SK-N-SH (cell line): ENCODE results near the gene SLC35D2. TPM values are rescaled to one million over a fixed set of nuclear protein-coding genes. Genes with fewer than 3 reads are reported as not detected.

ENCODE experiments used
- CTCF ChIA-PET: fragments of 300-600, 350-600 bp; formaldehyde crosslinking; extraction: SDS; loops from one replicate; lab custom pipeline; 2021; lab: Yijun Ruan, JAX
- POLR2A ChIA-PET: fragments of 350-600 bp; sonication (Branson Sonifier 250); formaldehyde crosslinking; extraction: SDS; loops from one replicate; lab custom pipeline; 2020; ENCODE audit warnings: antibody characterized with exemption, inconsistent platforms; lab: Yijun Ruan, JAX
- DNase-seq: peaks from one replicate; pipeline ENCODE4 v3.0.0; 2012
- H2AFZ ChIP-seq: fragments of 200-600 bp; sonication (generic); 2 replicates; pipeline ENCODE4 v1.8.1; 2016; ENCODE audit warnings: antibody characterized with exemption, mild to moderate bottlenecking, low read depth
- H3F3A ChIP-seq: fragments of 200-600 bp; sonication (generic); replicated peaks from 2 replicates; pipeline ENCODE3; 2016; ENCODE audit warnings: antibody characterized with exemption, mild to moderate bottlenecking; ENCODE audit not compliant: insufficient read depth
- H3K27ac ChIP-seq, 2 experiments: fragments of 200-500 bp in 1 of 2; fragments of 200-600 bp in 1 of 2; sonication (Bioruptor generic) in 1 of 2; sonication (generic), shearing (Covaris generic) in 1 of 2; 2 replicates each; pipeline versions ENCODE4 v1.5.1 to v1.6.1; 2014 to 2016; ENCODE audit warnings: low read depth in 2 of 2, inconsistent platforms in 1 of 2, low read length in 1 of 2, mild to moderate bottlenecking in 1 of 2, mixed read lengths in 1 of 2
- H3K27me3 ChIP-seq: fragments of 200-600 bp; sonication (generic), shearing (Covaris generic); 2 replicates; pipeline ENCODE4 v1.6.1; 2016; ENCODE audit warnings: mixed run types; ENCODE audit not compliant: insufficient read depth
- H3K36me3 ChIP-seq, 2 experiments: fragments of 200-500 bp in 1 of 2; fragments of 200-600 bp in 1 of 2; sonication (Bioruptor generic) in 1 of 2; sonication (generic) in 1 of 2; replicated peaks in 1 of 2; 2 replicates each; pipeline versions ENCODE3 to v1.5.1; 2014 to 2016; ENCODE audit warnings: low read length in 1 of 2, mild to moderate bottlenecking in 1 of 2; ENCODE audit not compliant: insufficient read depth in 2 of 2, control insufficient read depth in 1 of 2
- H3K4me1 ChIP-seq, 2 experiments: fragments of 200-500 bp in 1 of 2; fragments of 200-600 bp in 1 of 2; sonication (Bioruptor generic) in 1 of 2; sonication (generic), shearing (Covaris generic) in 1 of 2; 2 replicates each; pipeline versions ENCODE4 v1.5.1 to v1.6.1; 2014 to 2016; ENCODE audit warnings: low read depth in 1 of 2, low read length in 1 of 2, mixed run types in 1 of 2; ENCODE audit not compliant: insufficient read depth in 2 of 2, control insufficient read depth in 1 of 2
- H3K4me2 ChIP-seq: fragments of 200-600 bp; sonication (generic), shearing (Covaris generic); 2 replicates; pipeline ENCODE4 v1.6.1; 2017; ENCODE audit warnings: mixed run types
- H3K4me3 ChIP-seq, 2 experiments: fragments of 200-500 bp in 1 of 2; fragments of 200-600 bp in 1 of 2; sonication (Bioruptor generic) in 1 of 2; sonication (generic), shearing (Covaris generic) in 1 of 2; 2 replicates each; pipeline versions ENCODE4 v1.5.1 to v1.8.1; 2014 to 2016; ENCODE audit warnings: low read depth in 2 of 2, inconsistent platforms in 1 of 2, low read length in 1 of 2, mild to moderate bottlenecking in 1 of 2, mixed read lengths in 1 of 2, moderate library complexity in 1 of 2
- H3K79me2 ChIP-seq: fragments of 200-600 bp; sonication (generic); 2 replicates; pipeline ENCODE4 v1.8.1; 2017; ENCODE audit warnings: mild to moderate bottlenecking; ENCODE audit not compliant: insufficient read depth
- H3K9ac ChIP-seq: fragments of 200-600 bp; sonication (generic); 2 replicates; pipeline ENCODE4 v1.6.1; 2017; ENCODE audit warnings: mixed run types
- H3K9me2 ChIP-seq: fragments of 200-600 bp; sonication (generic); 2 replicates; pipeline ENCODE4 v1.6.1; 2017; ENCODE audit warnings: mixed run types
- H3K9me3 ChIP-seq: fragments of 200-600 bp; sonication (generic); 2 replicates; pipeline ENCODE4 v1.6.1; 2017; ENCODE audit warnings: mixed run types, mild to moderate bottlenecking, moderate library complexity
- H4K20me1 ChIP-seq: fragments of 200-600 bp; sonication (generic); 2 replicates; pipeline ENCODE4 v1.6.1; 2017; ENCODE audit warnings: mild to moderate bottlenecking, mixed run types; ENCODE audit not compliant: insufficient read depth
- CTCF ChIP-seq: fragments of 200-600 bp; sonication (generic); IDR thresholded peaks from 2 replicates; pipeline ENCODE4 v1.6.1; 2017; ENCODE audit warnings: antibody characterized with exemption, mild to moderate bottlenecking, moderate library complexity
- ELF1 ChIP-seq: IDR thresholded peaks from 2 replicates; pipeline ENCODE4 v1.4.0; 2012
- FOXM1 ChIP-seq: IDR thresholded peaks from 2 replicates; pipeline ENCODE4 v1.4.0; 2012; ENCODE audit warnings: low read depth, mild to moderate bottlenecking
- GATA2 ChIP-seq: sonication (generic); formaldehyde crosslinking; IDR thresholded peaks from 2 replicates; pipeline ENCODE4 v1.5.0; 2020; ENCODE audit warnings: mild to moderate bottlenecking, missing genetic modification reagents
- IRF3 ChIP-seq: fragments of 150-350 bp; IDR thresholded peaks from 2 replicates; pipeline ENCODE4 v1.6.1; 2016; ENCODE audit warnings: mild to moderate bottlenecking, low read depth, low read length
- MAX ChIP-seq: IDR thresholded peaks from 2 replicates; pipeline ENCODE4 v1.4.0; 2012; ENCODE audit warnings: low read depth
- MXI1 ChIP-seq: IDR thresholded peaks from 2 replicates; pipeline ENCODE4 v1.6.1; 2012; ENCODE audit warnings: mild to moderate bottlenecking, low read depth, low read length, improper control_type of control experiment
- NRF1 ChIP-seq: IDR thresholded peaks from 2 replicates; pipeline ENCODE4 v1.6.1; 2012; ENCODE audit warnings: low read depth, mild to moderate bottlenecking, low read length
- PBX3 ChIP-seq: IDR thresholded peaks from 2 replicates; pipeline ENCODE4; 2012
- POLR2AphosphoS5 ChIP-seq: IDR thresholded peaks from 2 replicates; pipeline ENCODE4 v1.6.1; 2012; ENCODE audit warnings: low read depth, low read length
- RCOR1 ChIP-seq: fragments of 150-350 bp; IDR thresholded peaks from 2 replicates; pipeline ENCODE4 v1.6.1; 2017; ENCODE audit warnings: antibody characterized with exemption, low read length
- REST ChIP-seq: IDR thresholded peaks from 2 replicates; pipeline ENCODE4 v1.6.1; 2012; ENCODE audit warnings: mild to moderate bottlenecking, low read depth, low read length, moderate library complexity
- RFX5 ChIP-seq: IDR thresholded peaks from 2 replicates; pipeline ENCODE4 v1.6.1; 2012; ENCODE audit warnings: mild to moderate bottlenecking, improper control_type of control experiment, low read length
- SIN3A ChIP-seq: IDR thresholded peaks from 2 replicates; pipeline ENCODE4 v1.6.1; 2012; ENCODE audit warnings: low read depth, mild to moderate bottlenecking, low read length, moderate library complexity, borderline replicate concordance
- SMC3 ChIP-seq: IDR thresholded peaks from 2 replicates; pipeline ENCODE4 v1.6.1; 2012; ENCODE audit warnings: low read depth, low read length, improper control_type of control experiment
- TAF1 ChIP-seq: IDR thresholded peaks from 2 replicates; pipeline ENCODE4 v1.6.1; 2012; ENCODE audit warnings: low read depth, mild to moderate bottlenecking, low read length, moderate library complexity, borderline replicate concordance
- TCF12 ChIP-seq: IDR thresholded peaks from 2 replicates; pipeline ENCODE4 v1.4.0; 2012
- USF1 ChIP-seq: IDR thresholded peaks from 2 replicates; pipeline ENCODE4 v1.4.0; 2012; ENCODE audit warnings: low read depth, borderline replicate concordance
- YY1 ChIP-seq: IDR thresholded peaks from 2 replicates; pipeline ENCODE4 v1.4.0; 2012; ENCODE audit warnings: low read depth, mild to moderate bottlenecking
- ZBTB33 ChIP-seq: IDR thresholded peaks from 2 replicates; pipeline ENCODE4 v1.4.0; 2012; ENCODE audit warnings: low read depth, borderline replicate concordance
- WGBS: methylation state at CpG from one replicate; pipeline ENCODE4 v1.1.6; 2017; ENCODE audit warnings: low lambda C conversion rate; 5-methylcytosine and 5-hydroxymethylcytosine counted together
- polyA plus RNA-seq, 3 experiments: library from polyadenylated mRNA; depleted of rRNA; stranded (reverse); fragments of >200 nt; gene quantifications; 2 replicates each; pipeline ENCODE4 v1.2.3, GENCODE V29; 2012

Gene SLC35D2
- polyA plus RNA-seq, 1 of the 3 experiments (the other 2 are of a cell fraction) = 26.1 TPM

- H3K27me3 ChIP-seq = no peaks in the 10 kb centered on the region
- peaks cover 5% of the 10 kb centered on the region for H3F3A ChIP-seq
- no peak overlapping the region for H3K4me3 ChIP-seq
- H3K4me1 ChIP-seq = peaks cover 4 to 8% of the 10 kb centered on the region in 2 experiments; a peak in 2 of 4 replicates
- no peak overlapping the region for H2AFZ ChIP-seq
- WGBS = 99% methylated on average over 11 of the region's 11 CpGs
- H3K4me2 ChIP-seq = no peak overlapping the region
- no peak for DNase-seq
- H3K9me3 ChIP-seq = no peaks in the 10 kb centered on the region
- TF ChIP-seq SIN3A (no peak), RFX5 (no peak), GATA2 (CRISPR knock-in tag) (no peak), FOXM1 (no peak), NRF1 (no peak), MXI1 (no peak), USF1 (no peak), REST (no peak), ELF1 (no peak), RCOR1 (no peak), TAF1 (no peak), IRF3 (no peak), SMC3 (no peak), ZBTB33 (no peak), TCF12 (no peak), POLR2AphosphoS5 (no peak), YY1 (no peak), CTCF (no peak), MAX (no peak), PBX3 (no peak)
- TF ChIP-seq, all 33 proteins: peak for 0
- Histone ChIP-seq H4K20me1 (no peaks in the 10 kb centered on the region), H3K9ac (no peak overlapping the region), H3K27ac (no peak overlapping the region), H3K79me2 (peaks cover 9% of the 10 kb centered on the region; the same call in 1 of the 2 replicates), H3K36me3 (peaks cover 10 to 18% of the 10 kb centered on the region in 2 experiments), H3K9me2 (no peaks in the 10 kb centered on the region)
- CTCF ChIA-PET = interaction anchor here (0.9 kb wide), 1 partner anchor 22 kb away, joined by 3 read pairs; no protein-coding TSS in a partner anchor
- POLR2A ChIA-PET = no interaction called here
These were observed 4.6 kb upstream of the SLC35D2 start for GRCh38 chr9:96388144-96388543.
